HG03064 (cell line): Measurements from ENCODE around the gene CSNK2A2.

Source experiments
- ATAC-seq: cut with Tn5 transposase; IDR thresholded peaks from one replicate; pipeline ENCODE4 v1.9.1; 2021; ENCODE audit warnings: low read depth; ENCODE audit not compliant: unreplicated experiment

The CSNK2A2 gene

GRCh38 chr16:58116081-58116480 lies 81.8 kb downstream of the CSNK2A2 start:
- no peak for ATAC-seq

DNA sequence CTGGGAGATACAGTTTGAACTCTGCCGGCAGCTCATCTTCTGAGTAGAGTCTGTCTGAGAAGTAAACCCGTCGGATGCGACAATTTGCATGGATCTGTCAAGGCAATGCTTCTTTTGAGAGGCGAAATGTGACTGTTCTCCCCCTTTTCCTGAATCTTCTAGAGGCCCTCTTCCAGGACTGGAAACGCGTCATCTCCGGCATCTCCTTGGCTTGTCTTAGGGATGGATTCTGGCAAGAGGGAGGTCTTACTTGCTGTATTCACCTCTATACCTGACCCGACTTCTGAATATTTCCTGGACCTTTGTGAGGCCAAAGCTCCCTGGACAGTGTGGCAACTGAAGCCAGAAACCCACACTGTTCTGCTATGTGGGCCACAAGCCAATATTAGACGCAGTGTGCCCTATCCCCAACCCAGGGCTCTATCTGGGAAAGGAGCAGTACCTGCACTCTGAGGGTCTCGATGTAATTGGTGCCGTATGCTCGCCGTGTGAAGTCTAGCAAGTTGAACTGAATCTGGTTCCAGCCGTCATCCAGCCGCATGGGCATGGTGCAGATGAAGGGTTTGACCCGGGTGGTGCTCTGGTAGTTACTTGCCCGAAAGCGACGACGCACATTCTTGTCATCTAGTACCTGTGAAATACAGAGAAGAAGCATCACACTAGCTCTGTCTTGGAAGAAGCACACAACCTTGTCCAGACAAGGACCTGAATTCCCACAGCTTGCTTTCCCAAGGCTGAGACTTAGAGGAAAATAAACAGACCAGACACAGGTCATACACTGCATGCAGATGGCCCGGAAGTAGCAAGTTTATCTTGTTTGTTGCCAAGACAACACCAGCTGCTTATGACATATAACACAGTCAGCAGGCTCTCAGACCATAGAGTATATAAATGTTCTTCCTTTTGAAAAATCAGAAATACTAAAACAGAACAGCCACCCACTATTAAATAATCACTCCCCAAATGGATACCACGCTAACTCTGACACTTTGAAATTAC lies 82.8 kb downstream of the CSNK2A2 start:
- no peak for ATAC-seq

- no peak for ATAC-seq
Measured at GRCh38 chr16:58111302-58111627, 86.6 kb downstream of the CSNK2A2 start.

GRCh38 chr16:58110571-58111301 lies 87.2 kb downstream of the CSNK2A2 start:
- no peak for ATAC-seq

- no peak for ATAC-seq
Measured at GRCh38 chr16:58109881-58110280, 88.0 kb downstream of the CSNK2A2 start.

DNA sequence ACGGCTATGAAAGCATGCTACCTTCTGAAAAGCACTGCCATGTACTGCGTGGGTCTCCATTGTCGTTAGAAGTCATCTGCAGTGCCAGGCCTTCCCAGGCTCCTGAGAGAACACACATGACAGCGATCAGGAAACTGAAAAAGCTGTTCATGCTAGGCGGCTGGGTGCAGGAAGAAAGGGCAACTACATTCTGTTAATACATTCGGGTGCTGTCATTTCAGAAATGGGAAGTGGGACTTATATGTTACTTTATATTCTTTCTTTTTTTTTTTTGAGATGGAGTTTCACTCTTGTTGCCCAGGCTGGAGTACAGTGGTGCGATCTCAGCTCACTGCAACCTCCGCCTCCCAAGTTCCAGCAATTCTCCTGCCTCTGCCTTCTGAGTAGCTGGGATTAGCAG lies 88.6 kb downstream of the CSNK2A2 start:
- ATAC-seq, result no peak
